HEK293T (cell line): ENCODE measurements around the gene TRPC4.

Source experiments
- CTCF ChIA-PET: fragments of 350-600 bp; formaldehyde crosslinking; extraction: SDS; loops from one replicate; lab custom pipeline; 2021; ENCODE audit warnings: antibody characterized with exemption, inconsistent platforms; lab: Yijun Ruan, JAX
- POLR2A ChIA-PET: fragments of 350-600 bp; formaldehyde crosslinking; extraction: SDS; loops from one replicate; lab custom pipeline; 2020; ENCODE audit warnings: antibody characterized with exemption, inconsistent platforms; lab: Yijun Ruan, JAX
- DNase-seq: peaks from one replicate; pipeline ENCODE4 v3.0.0; 2012; ENCODE audit warnings: mixed read lengths; ENCODE audit errors: extremely low spot score
- ARNT ChIP-seq: fragments of 450-650 bp; IDR thresholded peaks from 2 replicates; pipeline ENCODE4 v1.6.1; 2017; ENCODE audit warnings: mild to moderate bottlenecking
- BHLHE40 ChIP-seq: fragments of 450-650 bp; IDR thresholded peaks from 2 replicates; pipeline ENCODE4 v1.6.1; 2016; ENCODE audit warnings: mild to moderate bottlenecking, moderate library complexity, borderline replicate concordance
- CTBP1 ChIP-seq: fragments of 450-650 bp; IDR thresholded peaks from 2 replicates; pipeline ENCODE4 v1.6.1; 2016; ENCODE audit warnings: borderline replicate concordance
- ELF4 ChIP-seq: fragments of 450-650 bp; IDR thresholded peaks from 2 replicates; pipeline ENCODE4 v1.6.1; 2017; ENCODE audit warnings: antibody characterized with exemption
- FOXA1 ChIP-seq: fragments of 450-650 bp; IDR thresholded peaks from 2 replicates; pipeline ENCODE4 v1.6.1; 2016; ENCODE audit warnings: mild to moderate bottlenecking
- FOXK2 ChIP-seq: fragments of 450-650 bp; IDR thresholded peaks from 2 replicates; pipeline ENCODE4 v1.6.1; 2016; ENCODE audit warnings: mild to moderate bottlenecking
- FOXM1 ChIP-seq: fragments of 450-650 bp; IDR thresholded peaks from 2 replicates; pipeline ENCODE4 v1.6.1; 2017; ENCODE audit warnings: mild to moderate bottlenecking, borderline replicate concordance
- HDGF ChIP-seq: fragments of 450-650 bp; IDR thresholded peaks from 2 replicates; pipeline ENCODE4 v1.6.1; 2017; ENCODE audit warnings: antibody characterized with exemption, borderline replicate concordance
- L3MBTL2 ChIP-seq: fragments of 450-650 bp; conservative IDR thresholded peaks from 2 replicates; pipeline ENCODE4 v1.6.1; 2016; ENCODE audit warnings: mild to moderate bottlenecking
- LEF1 ChIP-seq: fragments of 450-650 bp; IDR thresholded peaks from 2 replicates; pipeline ENCODE4 v1.6.1; 2017; ENCODE audit warnings: mild to moderate bottlenecking, borderline replicate concordance
- NFRKB ChIP-seq: fragments of 450-650 bp; IDR thresholded peaks from 2 replicates; pipeline ENCODE4 v1.6.1; 2016; ENCODE audit warnings: mild to moderate bottlenecking, moderate library complexity
- SP1 ChIP-seq: fragments of 450-650 bp; IDR thresholded peaks from 2 replicates; pipeline ENCODE4 v1.6.1; 2017
- SUZ12 ChIP-seq: fragments of 450-650 bp; IDR thresholded peaks from 2 replicates; pipeline ENCODE4 v1.6.1; 2016; ENCODE audit warnings: mild to moderate bottlenecking
- TARDBP ChIP-seq: fragments of 450-650 bp; IDR thresholded peaks from 2 replicates; pipeline ENCODE4 v1.6.1; 2016
- ZNF384 ChIP-seq: fragments of 450-650 bp; IDR thresholded peaks from 2 replicates; pipeline ENCODE4 v1.6.1; 2016
- TF ChIP-seq, protein P1 (sequence below): fragments of 450-650 bp; IDR thresholded peaks from 2 replicates; pipeline ENCODE4 v1.6.1; 2016

The TRPC4 gene

DNA sequence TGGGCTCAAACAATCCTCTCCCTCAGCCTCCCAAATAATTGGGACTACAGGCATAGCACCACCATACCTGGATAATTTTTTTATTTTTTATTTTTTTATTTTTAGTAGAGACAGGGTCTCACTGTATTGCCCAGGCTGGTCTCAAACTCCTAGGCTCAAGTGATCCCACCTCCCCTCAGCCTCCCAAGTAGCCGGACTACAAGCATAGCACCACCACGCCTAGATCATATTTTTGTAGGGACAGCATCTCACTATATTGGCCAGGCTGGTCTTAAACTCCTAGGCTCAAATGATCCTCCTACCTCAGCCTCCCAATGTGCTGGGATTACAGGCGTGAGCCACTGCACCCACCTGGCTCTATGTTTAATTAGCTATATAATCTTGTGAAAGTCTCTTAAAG lies 114.2 kb downstream of the TRPC4 start:
- DNase-seq, result no peak
- no peak for TF ChIP-seq TARDBP
- no peak for TF ChIP-seq ELF4
- no peak for TF ChIP-seq CTBP1
- TF ChIP-seq BHLHE40, result no peak
- ChIA-PET POLR2A (no interaction called here), CTCF (no interaction called here)

DNA sequence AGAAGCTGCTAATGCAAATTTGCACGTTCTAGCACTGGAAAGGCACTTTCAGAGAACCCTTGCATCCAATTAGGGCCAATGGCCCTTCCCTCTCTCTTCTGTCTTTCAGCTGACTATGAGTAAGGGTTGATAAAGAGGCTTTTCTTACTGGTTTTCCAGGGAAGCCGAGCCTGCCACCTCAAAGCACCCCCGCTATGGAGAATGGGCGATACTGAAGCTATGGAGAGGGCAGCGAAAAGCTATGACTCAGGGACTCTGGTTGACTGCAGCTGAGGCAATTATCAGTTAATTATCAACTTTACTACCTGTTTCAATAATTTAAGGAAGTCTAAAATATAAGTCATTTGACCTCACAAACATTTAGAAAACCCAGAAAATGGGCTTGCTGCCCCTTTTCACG lies 115.8 kb downstream of the TRPC4 start:
- TF ChIP-seq TARDBP, result no peak
- no peak for TF ChIP-seq ARNT
- no peak for TF ChIP-seq FOXA1
- no peak for TF ChIP-seq LEF1
- TF ChIP-seq, protein P1, sequence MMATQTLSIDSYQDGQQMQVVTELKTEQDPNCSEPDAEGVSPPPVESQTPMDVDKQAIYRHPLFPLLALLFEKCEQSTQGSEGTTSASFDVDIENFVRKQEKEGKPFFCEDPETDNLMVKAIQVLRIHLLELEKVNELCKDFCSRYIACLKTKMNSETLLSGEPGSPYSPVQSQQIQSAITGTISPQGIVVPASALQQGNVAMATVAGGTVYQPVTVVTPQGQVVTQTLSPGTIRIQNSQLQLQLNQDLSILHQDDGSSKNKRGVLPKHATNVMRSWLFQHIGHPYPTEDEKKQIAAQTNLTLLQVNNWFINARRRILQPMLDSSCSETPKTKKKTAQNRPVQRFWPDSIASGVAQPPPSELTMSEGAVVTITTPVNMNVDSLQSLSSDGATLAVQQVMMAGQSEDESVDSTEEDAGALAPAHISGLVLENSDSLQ, result no peak
- TF ChIP-seq HDGF, result no peak
- TF ChIP-seq ZNF384, result no peak
- no peak for TF ChIP-seq L3MBTL2
- TF ChIP-seq FOXK2, result no peak
- POLR2A ChIA-PET, result no interaction called here
- CTCF ChIA-PET, result no interaction called here
- DNase-seq, result no peak

DNA sequence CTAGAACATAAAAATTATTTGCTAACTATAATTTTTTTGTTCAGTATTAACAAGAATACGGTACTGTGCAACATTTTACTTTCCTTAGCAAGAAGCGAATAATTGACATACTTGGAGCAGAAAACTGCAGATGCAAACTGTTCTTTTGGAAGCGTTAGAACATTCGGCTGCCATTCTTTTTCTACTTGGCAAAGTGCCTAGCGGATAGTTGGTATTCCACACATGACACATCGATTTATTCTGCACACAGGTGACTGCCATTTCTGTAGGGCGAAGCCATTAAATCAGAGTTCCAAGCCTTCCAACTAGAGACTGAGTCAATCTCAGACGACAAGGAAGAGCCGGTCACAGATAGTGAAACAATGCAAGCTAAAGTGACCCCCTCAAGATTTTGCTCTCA lies 117.4 kb downstream of the TRPC4 start:
- POLR2A ChIA-PET, result no interaction called here
- CTCF ChIA-PET, result no interaction called here
- TF ChIP-seq NFRKB (no peak), FOXM1 (no peak), BHLHE40 (no peak), L3MBTL2 (no peak), ZNF384 (no peak), ELF4 (no peak), TARDBP (no peak), ARNT (no peak), CTBP1 (no peak), FOXK2 (no peak)
- no peak for DNase-seq

DNA sequence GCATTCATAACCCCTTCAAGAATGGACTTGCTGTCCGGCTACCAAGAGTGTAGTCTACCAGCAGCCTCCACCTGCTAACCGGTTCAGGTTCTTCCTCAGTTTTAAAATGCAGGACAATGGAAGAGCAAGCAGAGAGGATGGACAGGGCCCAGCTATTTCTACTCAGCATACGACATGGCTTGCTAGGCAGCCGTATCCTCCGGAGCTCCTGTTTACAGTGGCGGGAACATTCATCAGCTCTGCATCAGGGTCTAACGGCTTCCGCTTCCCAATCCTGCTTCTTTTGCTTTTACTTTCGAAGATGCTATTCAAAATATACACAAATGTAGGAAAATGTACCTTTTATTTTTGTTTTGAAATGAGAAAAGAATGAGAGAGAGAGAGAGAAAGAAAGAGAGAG lies 118.5 kb downstream of the TRPC4 start:
- POLR2A ChIA-PET, result no interaction called here
- TF ChIP-seq BHLHE40 (no peak), SUZ12 (no peak), TARDBP (no peak), L3MBTL2 (no peak), FOXM1 (no peak), FOXK2 (no peak)
- TF ChIP-seq, protein P1, result no peak
- DNase-seq, result no peak
- CTCF ChIA-PET, result no interaction called here

DNA sequence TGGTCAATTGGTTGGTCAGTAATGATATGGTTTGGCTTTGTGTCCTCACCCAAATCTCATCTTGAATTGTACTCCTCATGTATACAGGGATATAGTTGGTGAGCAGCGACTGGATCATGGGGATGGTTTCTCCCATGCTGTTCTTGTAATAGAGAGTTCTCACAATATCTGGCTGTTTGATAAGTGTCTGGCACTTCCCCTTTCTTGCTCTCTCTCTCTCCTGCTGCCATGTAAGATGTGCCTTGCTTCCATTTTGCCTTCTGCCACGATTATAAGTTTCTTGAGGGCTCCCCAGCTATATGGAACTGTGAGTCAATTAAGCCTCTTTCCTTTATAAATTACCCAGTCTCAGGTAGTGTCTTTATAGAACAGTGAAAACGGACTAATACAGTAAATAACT lies 120.7 kb downstream of the TRPC4 start:
- CTCF ChIA-PET, result no interaction called here
- TF ChIP-seq TARDBP (no peak), LEF1 (no peak), NFRKB (no peak), FOXM1 (no peak), L3MBTL2 (no peak)
- TF ChIP-seq, protein P1, result no peak
- POLR2A ChIA-PET, result no interaction called here
- no peak for DNase-seq

DNA sequence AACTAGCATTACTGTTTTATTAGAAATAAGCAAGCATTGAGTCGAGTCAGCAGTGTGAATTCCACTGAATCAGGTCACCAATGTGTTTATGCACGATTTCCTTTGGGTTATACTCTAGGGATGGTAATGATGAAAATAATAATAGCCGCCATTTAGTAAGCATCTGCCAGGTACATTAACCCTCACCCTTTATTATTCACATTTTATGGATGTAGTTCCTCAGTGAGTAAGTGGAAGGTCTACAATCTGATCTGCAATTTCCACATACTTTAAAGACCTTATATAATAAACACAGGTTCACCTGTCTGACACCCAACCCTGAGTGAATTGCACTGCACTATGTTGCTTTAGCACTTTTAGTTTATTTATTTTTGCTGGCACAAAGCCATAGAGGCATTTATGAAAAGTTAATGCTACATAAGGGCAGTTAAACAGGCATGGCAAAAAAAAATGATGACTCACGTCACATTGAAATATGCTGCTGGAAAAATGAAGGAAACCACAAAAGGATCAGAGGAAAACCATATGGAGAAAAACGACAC lies 122.4 kb downstream of the TRPC4 start:
- ChIA-PET POLR2A (no interaction called here), CTCF (no interaction called here)
- TF ChIP-seq TARDBP, result no peak
- TF ChIP-seq SP1, result no peak
- no peak for TF ChIP-seq LEF1
- no peak for TF ChIP-seq FOXK2
- TF ChIP-seq BHLHE40, result no peak
- DNase-seq, result no peak

DNA sequence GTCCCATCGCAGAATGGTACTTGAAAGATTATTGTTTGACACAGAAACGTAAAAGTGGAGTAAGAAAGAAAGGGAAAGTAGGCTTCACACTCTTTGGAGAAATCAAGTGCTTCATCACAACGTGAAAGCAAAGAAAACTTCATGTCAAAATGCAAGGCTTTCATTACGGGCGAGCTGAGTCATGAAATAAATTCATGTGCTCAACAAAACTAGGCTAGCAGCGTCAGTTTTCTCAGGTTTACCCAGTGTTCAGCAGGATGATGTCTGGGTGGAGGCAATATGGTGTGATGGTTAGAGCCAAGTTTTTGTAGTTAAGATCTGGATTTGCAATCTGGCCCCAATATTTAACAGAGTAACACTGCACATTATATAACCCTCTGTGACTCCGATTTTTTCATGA lies 128.0 kb downstream of the TRPC4 start:
- TF ChIP-seq, protein P1, result no peak
- TF ChIP-seq ZNF384, result no peak
- TF ChIP-seq SUZ12, result no peak
- TF ChIP-seq ARNT, result no peak
- no peak for TF ChIP-seq TARDBP
- TF ChIP-seq BHLHE40, result no peak
- TF ChIP-seq FOXM1, result no peak
- TF ChIP-seq SP1, result no peak
- no peak for TF ChIP-seq CTBP1
- TF ChIP-seq HDGF, result no peak
- no peak for TF ChIP-seq L3MBTL2
- no peak for TF ChIP-seq FOXK2
- no peak for TF ChIP-seq LEF1
- TF ChIP-seq NFRKB, result no peak
- no peak for TF ChIP-seq ELF4
- TF ChIP-seq FOXA1, result no peak
- ChIA-PET POLR2A (no interaction called here), CTCF (no interaction called here)
- no peak for DNase-seq
